GM23248 (cell line): Measurements from ENCODE around the gene SNHG17. TPM values are rescaled to one million over a fixed set of nuclear protein-coding genes. Genes with fewer than 3 reads are reported as not detected.
"Not testable (repeated sequence)": the region's sequence is repeated elsewhere in the genome, so short reads cannot be mapped to it uniquely, and the experiment has no call there.

ENCODE experiments used
- DNase-seq: peaks from one replicate; pipeline ENCODE4 v3.0.0-alpha.2; 2015
- H2AFZ ChIP-seq: fragments of 200-600 bp; sonication (generic); 2 replicates; pipeline ENCODE4 v1.6.1; 2016; ENCODE audit warnings: antibody characterized with exemption
- H3F3A ChIP-seq: fragments of 200-600 bp; sonication (generic); 2 replicates; pipeline ENCODE4 v1.6.1; 2016; ENCODE audit warnings: mild to moderate bottlenecking, antibody characterized with exemption, mixed run types; ENCODE audit not compliant: insufficient read depth
- H3K27ac ChIP-seq: fragments of 200-600 bp; sonication (generic); 2 replicates; pipeline ENCODE4 v1.5.1; 2016; ENCODE audit warnings: mild to moderate bottlenecking
- H3K27me3 ChIP-seq: fragments of 200-600 bp; sonication (generic); replicated peaks from 2 replicates; pipeline ENCODE4 v1.6.1; 2016; ENCODE audit warnings: mild to moderate bottlenecking; ENCODE audit not compliant: insufficient read depth
- H3K36me3 ChIP-seq: fragments of 200-600 bp; sonication (generic); 2 replicates; pipeline ENCODE4 v1.6.1; 2016; ENCODE audit warnings: low read depth, mild to moderate bottlenecking
- H3K4me1 ChIP-seq: fragments of 200-600 bp; sonication (generic); 2 replicates; pipeline ENCODE4 v1.6.1; 2016; ENCODE audit warnings: mild to moderate bottlenecking; ENCODE audit not compliant: insufficient read depth
- H3K4me2 ChIP-seq: fragments of 200-600 bp; sonication (generic); one replicate; pipeline ENCODE4 v1.6.1; 2016; ENCODE audit warnings: mild to moderate bottlenecking; ENCODE audit not compliant: unreplicated experiment
- H3K4me3 ChIP-seq: fragments of 200-600 bp; sonication (generic); 2 replicates; pipeline ENCODE4 v1.5.1; 2016; ENCODE audit warnings: mild to moderate bottlenecking
- H3K79me2 ChIP-seq: fragments of 200-600 bp; sonication (generic); 2 replicates; pipeline ENCODE4 v1.6.1; 2016; ENCODE audit warnings: mild to moderate bottlenecking; ENCODE audit not compliant: insufficient read depth
- H3K9ac ChIP-seq: fragments of 200-600 bp; sonication (generic); 2 replicates; pipeline ENCODE4 v1.6.1; 2016; ENCODE audit warnings: mild to moderate bottlenecking
- H3K9me2 ChIP-seq: fragments of 200-600 bp; sonication (generic); 2 replicates; pipeline ENCODE4 v1.6.1; 2016; ENCODE audit warnings: mixed run types, mild to moderate bottlenecking, moderate library complexity; ENCODE audit not compliant: insufficient read depth
- H3K9me3 ChIP-seq: fragments of 200-600 bp; sonication (generic); one replicate; pipeline ENCODE4 v1.6.1; 2017; ENCODE audit warnings: low read depth
- H4K20me1 ChIP-seq: fragments of 200-600 bp; sonication (generic); 2 replicates; pipeline ENCODE4 v1.6.0; 2016; ENCODE audit not compliant: insufficient read depth
- EZH2 ChIP-seq: fragments of 200-600 bp; sonication (generic); IDR thresholded peaks from 2 replicates; pipeline ENCODE4 v1.6.1; 2018; ENCODE audit warnings: antibody characterized with exemption, mild to moderate bottlenecking; ENCODE audit not compliant: insufficient read depth, poor library complexity, severe bottlenecking
- EZH2phosphoT487 ChIP-seq: fragments of 200-600 bp; sonication (generic); IDR thresholded peaks from 2 replicates; pipeline ENCODE4 v1.6.1; 2018; ENCODE audit warnings: antibody characterized with exemption, moderate library complexity, mild to moderate bottlenecking, low read depth; ENCODE audit not compliant: insufficient read depth
- whole genome bisulfite sequencing, 2 experiments: methylation state at CpG; one replicate each; pipeline ENCODE4 v1.1.6; 2015 to 2017; ENCODE audit warnings: low lambda C conversion rate in 2 of 2, low coverage in 1 of 2; ENCODE audit errors: missing lambda C conversion rate in 2 of 2; 5-methylcytosine and 5-hydroxymethylcytosine counted together
- in situ Hi-C: fragments of 300-500 bp; cut with MboI; formaldehyde crosslinking; loops from 2 replicates; pipeline ENCODE4 v1.15.0; 2020
- polyA plus RNA-seq: library from polyadenylated mRNA; unstranded; fragments of >200 nt; fragmentation: Nextera tagmentation; extraction: Ambion mirVana; gene quantifications from 2 replicates; pipeline ENCODE4 v1.2.1, GENCODE V29; 2016
- total RNA-seq: library from RNA; depleted of rRNA; stranded (reverse); fragments of >200 nt; shearing (Covaris generic); gene quantifications from 2 replicates; pipeline ENCODE4 v1.2.3, GENCODE V29; 2014

The SNHG17 gene
- total and polyA plus RNA-seq, 2 experiments from 2014 or later, result 15.2 to 28.0 TPM

GRCh38 chr20:38446441-38447209 lies 11.5 kb upstream of the SNHG17 start:
- in situ Hi-C loops, result no loop called here

GRCh38 chr20:38445901-38446425 lies 10.8 kb upstream of the SNHG17 start:
- H3K9me3 ChIP-seq, result no peaks in the 10 kb centered on the region
- 59 to 66% methylated on average over 6 of the region's 6 CpGs for WGBS, 2 experiments
- peak overlapping the region; percentile 98 for H3K9ac ChIP-seq
- in situ Hi-C loops, result no loop called here
- no peaks in the 10 kb centered on the region for H4K20me1 ChIP-seq
- H3K4me3 ChIP-seq, result peak overlapping the region; percentile 91
- no peak overlapping the region for H3K27ac ChIP-seq
- peak overlapping the region; percentile 65 for H3K4me2 ChIP-seq
- peaks cover 26% of the 10 kb centered on the region; the same call in 1 of the 2 replicates for H3K79me2 ChIP-seq
- H3K36me3 ChIP-seq, result peaks cover 4% of the 10 kb centered on the region; the same call in 1 of the 2 replicates
- peaks cover 25% of the 10 kb centered on the region for H3K4me1 ChIP-seq
- TF ChIP-seq EZH2 (no peak), EZH2phosphoT487 (no peak)
- H3K9me2 ChIP-seq, result peaks cover 5% of the 10 kb centered on the region; the same call in 1 of the 2 replicates
- DNase-seq, result no peak
- 0 out of 2 replicates have a peak, but pooled peaks cover 4% of the 10 kb centered on the region for H3F3A ChIP-seq
- peak overlapping the region; percentile 93 for H2AFZ ChIP-seq
- no peaks in the 10 kb centered on the region for H3K27me3 ChIP-seq

More at GRCh38 chr20:38446441-38447209, 11.5 kb upstream of the SNHG17 start:
- Histone ChIP-seq H3K27ac (peak overlapping the region; percentile 54), H3K4me1 (peaks cover 29% of the 10 kb centered on the region), H3K79me2 (peaks cover 26% of the 10 kb centered on the region; the same call in 1 of the 2 replicates), H3K36me3 (peaks cover 8% of the 10 kb centered on the region; the same call in 1 of the 2 replicates), H3K27me3 (no peaks in the 10 kb centered on the region), H3K4me2 (peak overlapping the region; percentile 95), H4K20me1 (no peaks in the 10 kb centered on the region), H3K4me3 (peak overlapping the region; percentile 91), H3F3A (0 out of 2 replicates have a peak, but pooled peaks cover 4% of the 10 kb centered on the region), H2AFZ (peak overlapping the region; percentile 93), H3K9me3 (no peaks in the 10 kb centered on the region), H3K9ac (peak overlapping the region; percentile 98), H3K9me2 (peaks cover 5% of the 10 kb centered on the region; the same call in 1 of the 2 replicates)
- WGBS, 2 experiments, result 2% methylated on average over 48 to 56 of the region's 56 CpGs
- TF ChIP-seq EZH2phosphoT487, result no peak
- no peak for TF ChIP-seq EZH2
- peak; percentile 93 for DNase-seq

GRCh38 chr20:38445381-38445796 lies 10.3 kb upstream of the SNHG17 start:
- H3K36me3 ChIP-seq, result no peaks in the 10 kb centered on the region
- in situ Hi-C loops, result no loop called here
- H3K4me3 ChIP-seq, result no peak overlapping the region
- peak overlapping the region; percentile 93; the same call in 1 of the 2 replicates for H2AFZ ChIP-seq
- WGBS, 2 experiments, result 78 to 81% methylated on average over 3 of the region's 3 CpGs
- no peak overlapping the region for H3K4me2 ChIP-seq
- no peak for TF ChIP-seq EZH2phosphoT487
- peaks cover 19% of the 10 kb centered on the region for H3K4me1 ChIP-seq
- H3K9me2 ChIP-seq, result peaks cover 5% of the 10 kb centered on the region; the same call in 1 of the 2 replicates
- DNase-seq, result no peak
- H4K20me1 ChIP-seq, result no peaks in the 10 kb centered on the region
- H3K9ac ChIP-seq, result no peak overlapping the region
- no peak overlapping the region for H3K27ac ChIP-seq
- H3K79me2 ChIP-seq, result peaks cover 26% of the 10 kb centered on the region; the same call in 1 of the 2 replicates
- no peaks in the 10 kb centered on the region for H3K27me3 ChIP-seq
- no peaks in the 10 kb centered on the region for H3K9me3 ChIP-seq
- H3F3A ChIP-seq, result no peaks in the 10 kb centered on the region

- no peak overlapping the region for H3K4me3 ChIP-seq
- no peak overlapping the region for H3K9ac ChIP-seq
Observed at GRCh38 chr20:38441916-38442315, 6.8 kb upstream of the SNHG17 start.

GRCh38 chr20:38441110-38441509 lies 6.0 kb upstream of the SNHG17 start:
- H3K9ac ChIP-seq, H3K79me2 ChIP-seq, H3K4me2 ChIP-seq, H3F3A ChIP-seq, in situ Hi-C loops, H3K27ac ChIP-seq, H4K20me1 ChIP-seq, H3K36me3 ChIP-seq, H3K9me3 ChIP-seq, H3K4me1 ChIP-seq, H2AFZ ChIP-seq, DNase-seq, H3K27me3 ChIP-seq, H3K4me3 ChIP-seq, H3K9me2 ChIP-seq: not testable (repeated sequence)
- WGBS, 2 experiments, result 76 to 80% methylated on average over 8 of the region's 8 CpGs

More at GRCh38 chr20:38441916-38442315, 6.8 kb upstream of the SNHG17 start:
- Histone ChIP-seq H3K79me2 (0 out of 2 replicates have a peak, but pooled peaks cover 13% of the 10 kb centered on the region), H3K36me3 (no peaks in the 10 kb centered on the region), H4K20me1 (no peaks in the 10 kb centered on the region), H3K9me2 (peaks cover 5% of the 10 kb centered on the region; the same call in 1 of the 2 replicates), H3K27me3 (no peaks in the 10 kb centered on the region), H3F3A (no peaks in the 10 kb centered on the region), H3K27ac (no peak overlapping the region), H3K4me2 (no peak overlapping the region), H2AFZ (no peak overlapping the region), H3K9me3 (no peaks in the 10 kb centered on the region), H3K4me1 (peaks cover 3% of the 10 kb centered on the region; the same call in 1 of the 2 replicates)
- in situ Hi-C loops, result no loop called here
- no peak for DNase-seq
- WGBS, 2 experiments, result 56 to 57% methylated on average over 9 of the region's 9 CpGs
- TF ChIP-seq EZH2, result no peak
